Mucosa of descending colon (tissue), 3 donors: ENCODE results near the gene ACOT13. TPM values are rescaled to one million over a fixed set of nuclear protein-coding genes. Genes with fewer than 3 reads are reported as not detected.
"Not testable (repeated sequence)": the region's sequence is repeated elsewhere in the genome, so short reads cannot be mapped to it uniquely, and the experiment has no call there.

Source experiments
- ATAC-seq: fragments of 200-7000 bp; cut with Tn5 transposase; one replicate; pipeline ENCODE4 v1.9.1; 2020; ENCODE audit warnings: mild to moderate bottlenecking, moderate library complexity
- DNase-seq, 3 donors: peaks; one replicate each; pipeline ENCODE4 v3.0.0-alpha.2; 2020
- H3K36me3 ChIP-seq: fragments of 200-600 bp; one replicate; pipeline ENCODE4 v1.8.0; 2021; ENCODE audit warnings: low read depth, mild to moderate bottlenecking
- H3K4me1 ChIP-seq: fragments of 200-600 bp; one replicate; pipeline ENCODE4 v1.8.0; 2021; ENCODE audit warnings: low read depth, mild to moderate bottlenecking
- H3K4me3 ChIP-seq: fragments of 200-600 bp; one replicate; pipeline ENCODE4 v1.8.0; 2021; ENCODE audit warnings: mild to moderate bottlenecking
- H3K9me3 ChIP-seq: fragments of 200-600 bp; one replicate; pipeline ENCODE4 v1.8.0; 2021; ENCODE audit warnings: mild to moderate bottlenecking
- intact Hi-C, 2 donors: fragments of 100-400 bp; cut with DNase I in 1 of 2; cut with micrococcal nuclease in 1 of 2; formaldehyde crosslinking; loops; one replicate each; pipeline versions ENCODE4 v1.11.0 to v1.11.1; 2022; cut with DNase I, micrococcal nuclease
- total RNA-seq, 3 donors: library from RNA; stranded (reverse); fragmentation: NEBNext Ultra II Directional in 2 of 3; extraction: Animal tissue kit (Norgen Biotek cat#: 25700) in 2 of 3; gene quantifications; one replicate each; pipeline versions ENCODE4 v1.2.1 to v1.2.4, GENCODE V29; 2021 to 2023
- TF ChIP-seq, protein P1 (sequence below): fragments of 200-600 bp; IDR thresholded peaks from one replicate; pipeline ENCODE4 v1.8.0; 2022; ENCODE audit warnings: antibody characterized with exemption, mild to moderate bottlenecking
- donor health status: DM: no; HTN: no; CAD: no; lungs with moderate emphysema.
- donor health status: DM: no; HTN: no; CAD: no.
- donor health status: DM: no; HTN: yes; CAD: no.

ACOT13 gene
- total RNA-seq, 3 donors from 2014 or later: 28.2 to 57.0 (median 35.3) TPM

GRCh38 chr6:24709014-24709711 is 42.3 kb downstream of the ACOT13 start:
- TF ChIP-seq, protein P1, sequence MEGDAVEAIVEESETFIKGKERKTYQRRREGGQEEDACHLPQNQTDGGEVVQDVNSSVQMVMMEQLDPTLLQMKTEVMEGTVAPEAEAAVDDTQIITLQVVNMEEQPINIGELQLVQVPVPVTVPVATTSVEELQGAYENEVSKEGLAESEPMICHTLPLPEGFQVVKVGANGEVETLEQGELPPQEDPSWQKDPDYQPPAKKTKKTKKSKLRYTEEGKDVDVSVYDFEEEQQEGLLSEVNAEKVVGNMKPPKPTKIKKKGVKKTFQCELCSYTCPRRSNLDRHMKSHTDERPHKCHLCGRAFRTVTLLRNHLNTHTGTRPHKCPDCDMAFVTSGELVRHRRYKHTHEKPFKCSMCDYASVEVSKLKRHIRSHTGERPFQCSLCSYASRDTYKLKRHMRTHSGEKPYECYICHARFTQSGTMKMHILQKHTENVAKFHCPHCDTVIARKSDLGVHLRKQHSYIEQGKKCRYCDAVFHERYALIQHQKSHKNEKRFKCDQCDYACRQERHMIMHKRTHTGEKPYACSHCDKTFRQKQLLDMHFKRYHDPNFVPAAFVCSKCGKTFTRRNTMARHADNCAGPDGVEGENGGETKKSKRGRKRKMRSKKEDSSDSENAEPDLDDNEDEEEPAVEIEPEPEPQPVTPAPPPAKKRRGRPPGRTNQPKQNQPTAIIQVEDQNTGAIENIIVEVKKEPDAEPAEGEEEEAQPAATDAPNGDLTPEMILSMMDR: no peak
- H3K4me1 ChIP-seq: peaks cover 9% of the 10 kb centered on the region

DNA sequence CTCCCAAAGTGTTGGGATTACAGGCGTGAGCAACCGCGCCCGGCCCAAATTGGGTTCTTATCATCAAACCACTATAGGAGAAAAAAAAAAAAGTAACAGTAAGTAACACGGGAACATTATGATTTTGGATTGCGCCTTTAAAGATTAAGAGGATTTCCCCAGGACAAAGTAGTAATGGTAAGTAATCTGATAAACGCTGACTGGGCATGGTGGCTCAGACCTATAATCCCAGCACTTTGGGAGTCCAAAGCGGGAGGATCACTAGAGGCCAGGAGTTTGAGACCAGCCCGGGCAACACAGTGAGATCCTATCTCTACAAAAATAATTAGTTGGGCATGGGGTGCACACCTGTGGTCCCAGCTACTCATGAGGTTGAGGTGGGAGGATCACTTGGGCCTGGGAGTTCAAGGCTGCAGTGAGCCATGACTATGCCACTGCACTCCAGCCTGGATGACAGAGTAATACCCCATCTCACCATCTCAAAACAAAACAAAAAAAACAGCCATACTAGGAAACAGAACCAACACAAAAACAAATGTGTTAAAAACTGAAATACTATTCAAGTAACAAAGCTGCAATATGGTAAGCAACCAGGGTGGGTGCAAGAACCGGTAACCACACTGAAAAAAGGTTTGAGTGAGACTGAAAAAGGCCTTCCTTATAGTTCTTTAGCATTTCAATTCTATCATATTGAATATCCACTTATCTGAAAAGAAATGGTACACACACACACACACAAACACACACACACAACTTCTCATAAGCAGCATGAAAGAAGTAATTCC is 43.8 kb downstream of the ACOT13 start:
- H3K36me3 ChIP-seq: peaks cover 19% of the 10 kb centered on the region

More at GRCh38 chr6:24709014-24709711, 42.3 kb downstream of the ACOT13 start:
- intact Hi-C loops: loop anchor here in 1 of 2 donors (5.0 kb wide), 1 partner anchor 277 kb away; no protein-coding TSS in a partner anchor
- DNase-seq (no peak), ATAC-seq (no peak)
- Histone ChIP-seq H3K36me3 (peaks cover 14% of the 10 kb centered on the region), H3K9me3 (no peaks in the 10 kb centered on the region), H3K4me3 (no peak overlapping the region)

DNA sequence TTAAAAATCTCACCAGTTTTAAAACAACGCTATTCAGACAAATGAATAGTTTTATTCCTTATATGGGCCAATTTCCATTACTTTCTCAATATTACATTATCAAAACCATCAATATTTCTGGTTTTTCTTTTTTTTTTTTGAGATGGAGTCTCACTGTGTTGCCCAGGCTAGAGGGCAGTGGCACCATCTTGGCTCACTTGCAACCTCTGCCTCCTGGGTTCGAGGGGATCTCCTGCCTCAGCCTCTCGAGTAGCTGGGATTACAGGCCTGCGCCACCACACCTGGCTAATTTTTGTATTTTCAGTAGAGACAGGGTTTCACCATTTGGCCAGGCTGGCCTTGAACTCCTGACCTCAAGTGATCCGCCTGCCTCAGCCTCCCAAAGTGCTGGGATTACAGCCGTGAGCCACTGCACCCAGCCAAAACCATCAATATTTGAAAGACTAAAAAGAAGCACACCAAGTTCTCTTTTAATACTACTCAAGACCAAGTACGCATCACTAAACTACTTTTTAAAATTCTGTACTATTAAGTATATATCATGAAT is 49.8 kb downstream of the ACOT13 start:
- intact Hi-C loops: loop anchor here in 1 of 2 donors (10.0 kb wide), 1 partner anchor 48 kb away; no protein-coding TSS in a partner anchor
- H3K9me3 ChIP-seq, H3K4me3 ChIP-seq, ATAC-seq, DNase-seq: not testable (repeated sequence)
- Histone ChIP-seq H3K36me3 (peaks cover 14% of the 10 kb centered on the region), H3K4me1 (peaks cover 43% of the 10 kb centered on the region)

More for the DNA sequence above, 43.8 kb downstream of the ACOT13 start:
- intact Hi-C loops: loop anchor here in 1 of 2 donors (10.0 kb wide), 1 partner anchor 54 kb away; no protein-coding TSS in a partner anchor
- H3K4me1 ChIP-seq: peaks cover 25% of the 10 kb centered on the region
- TF ChIP-seq, protein P1: no peak
- DNase-seq (no peak), ATAC-seq (no peak)
- no peak overlapping the region for H3K4me3 ChIP-seq
- H3K9me3 ChIP-seq: no peaks in the 10 kb centered on the region

DNA sequence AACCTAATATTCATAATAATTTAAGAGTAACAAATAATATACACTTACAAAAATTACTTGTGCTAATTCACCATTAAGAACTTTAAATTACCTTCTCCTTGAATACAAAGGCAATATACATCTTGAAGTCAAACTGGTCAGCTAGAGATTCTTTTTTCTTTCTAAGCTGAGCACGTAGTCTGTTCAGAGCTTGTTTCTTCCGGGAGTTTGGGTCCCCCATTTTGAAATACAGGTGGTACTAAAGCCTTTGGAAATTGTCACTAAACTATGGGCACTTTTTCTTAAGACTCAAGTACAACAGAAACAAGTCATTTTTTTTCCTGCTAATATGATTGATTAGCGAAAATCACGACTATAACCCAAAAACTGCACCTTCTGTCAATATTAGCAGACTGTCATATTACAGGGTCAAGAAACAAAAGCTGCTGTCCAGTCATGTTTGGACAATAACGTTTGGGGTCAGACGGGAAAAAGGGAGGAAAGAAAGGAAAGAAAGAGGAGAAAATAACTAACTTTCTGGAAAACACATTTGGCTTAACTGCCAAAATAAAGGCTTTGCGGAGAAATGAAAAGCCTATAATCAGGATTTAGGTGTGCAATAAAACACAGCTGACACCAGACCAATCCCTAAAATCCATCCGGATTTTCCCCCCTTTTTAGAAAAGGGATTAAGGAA is 51.7 kb downstream of the ACOT13 start:
- intact Hi-C loops: loop anchor here in 1 of 2 donors (10.0 kb wide), 1 partner anchor 46 kb away; no protein-coding TSS in a partner anchor
- H3K4me1 ChIP-seq: peaks cover 35% of the 10 kb centered on the region

DNA sequence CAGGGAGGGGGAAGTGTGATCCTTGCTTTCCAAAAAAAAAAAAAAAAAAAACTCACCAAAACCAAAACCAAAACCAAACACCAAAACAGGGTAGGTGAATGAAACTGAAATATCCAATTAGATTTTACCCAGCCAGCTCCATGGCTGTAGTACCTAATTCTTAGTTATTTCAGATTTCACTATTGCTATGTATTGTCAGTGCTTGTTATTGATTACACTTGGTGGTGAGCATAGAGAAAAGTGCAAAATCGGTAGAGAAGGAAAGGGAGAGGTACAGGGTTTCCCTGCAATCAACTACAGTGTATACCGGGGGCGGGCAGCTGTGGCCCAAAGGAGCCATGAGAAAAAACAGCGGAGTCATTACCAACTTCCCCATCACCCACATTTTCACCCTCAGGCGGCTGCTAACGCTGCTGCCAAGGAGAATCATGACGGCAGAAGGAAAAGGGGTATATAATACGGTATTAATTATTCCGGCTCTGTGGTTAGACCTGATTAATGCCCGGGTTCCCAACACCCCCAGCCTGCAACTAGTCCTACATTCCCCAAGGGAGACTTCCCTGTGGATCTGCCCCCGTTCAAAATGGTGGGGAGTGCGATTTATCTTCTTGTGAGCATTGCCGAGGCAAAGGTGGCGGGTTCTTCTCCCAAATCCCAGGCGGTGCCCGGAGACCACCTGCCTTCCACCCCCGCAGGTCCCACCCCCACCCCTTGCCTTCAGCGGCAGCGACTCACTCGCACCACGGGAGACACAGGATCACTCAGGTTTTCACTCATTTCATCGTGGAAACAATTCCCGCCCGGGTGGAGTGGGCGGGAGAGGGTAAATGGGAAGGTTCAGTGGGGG is 52.5 kb downstream of the ACOT13 start, which contains the start of gene C6orf62:
TSS of gene C6orf62 (minus strand) at position 30 of the 847 bp plus-strand sequence. CDS start 486 bp downstream, outside the sequence.
- Histone ChIP-seq H3K9me3 (no peaks in the 10 kb centered on the region), H3K36me3 (peaks cover 14% of the 10 kb centered on the region), H3K4me1 (peaks cover 32% of the 10 kb centered on the region), H3K4me3 (peak within 1 kb of the TSS; percentile 95)
- intact Hi-C loops: loop anchor here in 1 of 2 donors (10.0 kb wide), 1 partner anchor 45 kb away; no protein-coding TSS in a partner anchor
- DNase-seq (peak; percentile 46 to 56 (median 53)), ATAC-seq (no peak)
- TF ChIP-seq, protein P1: no peak

More for the DNA sequence above, 51.7 kb downstream of the ACOT13 start:
- ATAC-seq (no peak), DNase-seq (no peak)
- no peak overlapping the region for H3K4me3 ChIP-seq
- TF ChIP-seq, protein P1: no peak
- no peaks in the 10 kb centered on the region for H3K9me3 ChIP-seq
- peaks cover 14% of the 10 kb centered on the region for H3K36me3 ChIP-seq
